SK-N-SH (cell line): ENCODE results near the gene RMND1. TPM values are rescaled to one million over a fixed set of nuclear protein-coding genes. Genes with fewer than 3 reads are reported as not detected.

ENCODE experiments used
- CTCF ChIA-PET: fragments of 300-600, 350-600 bp; formaldehyde crosslinking; extraction: SDS; loops from one replicate; lab custom pipeline; 2021; lab: Yijun Ruan, JAX
- POLR2A ChIA-PET: fragments of 350-600 bp; sonication (Branson Sonifier 250); formaldehyde crosslinking; extraction: SDS; loops from one replicate; lab custom pipeline; 2020; ENCODE audit warnings: antibody characterized with exemption, inconsistent platforms; lab: Yijun Ruan, JAX
- DNase-seq: peaks from one replicate; pipeline ENCODE4 v3.0.0; 2012
- H2AFZ ChIP-seq: fragments of 200-600 bp; sonication (generic); 2 replicates; pipeline ENCODE4 v1.8.1; 2016; ENCODE audit warnings: antibody characterized with exemption, mild to moderate bottlenecking, low read depth
- H3F3A ChIP-seq: fragments of 200-600 bp; sonication (generic); replicated peaks from 2 replicates; pipeline ENCODE3; 2016; ENCODE audit warnings: antibody characterized with exemption, mild to moderate bottlenecking; ENCODE audit not compliant: insufficient read depth
- H3K27ac ChIP-seq, 2 experiments: fragments of 200-500 bp in 1 of 2; fragments of 200-600 bp in 1 of 2; sonication (Bioruptor generic) in 1 of 2; sonication (generic), shearing (Covaris generic) in 1 of 2; 2 replicates each; pipeline versions ENCODE4 v1.5.1 to v1.6.1; 2014 to 2016; ENCODE audit warnings: low read depth in 2 of 2, inconsistent platforms in 1 of 2, low read length in 1 of 2, mild to moderate bottlenecking in 1 of 2, mixed read lengths in 1 of 2
- H3K27me3 ChIP-seq: fragments of 200-600 bp; sonication (generic), shearing (Covaris generic); 2 replicates; pipeline ENCODE4 v1.6.1; 2016; ENCODE audit warnings: mixed run types; ENCODE audit not compliant: insufficient read depth
- H3K36me3 ChIP-seq, 2 experiments: fragments of 200-500 bp in 1 of 2; fragments of 200-600 bp in 1 of 2; sonication (Bioruptor generic) in 1 of 2; sonication (generic) in 1 of 2; replicated peaks in 1 of 2; 2 replicates each; pipeline versions ENCODE3 to v1.5.1; 2014 to 2016; ENCODE audit warnings: low read length in 1 of 2, mild to moderate bottlenecking in 1 of 2; ENCODE audit not compliant: insufficient read depth in 2 of 2, control insufficient read depth in 1 of 2
- H3K4me1 ChIP-seq, 2 experiments: fragments of 200-500 bp in 1 of 2; fragments of 200-600 bp in 1 of 2; sonication (Bioruptor generic) in 1 of 2; sonication (generic), shearing (Covaris generic) in 1 of 2; 2 replicates each; pipeline versions ENCODE4 v1.5.1 to v1.6.1; 2014 to 2016; ENCODE audit warnings: low read depth in 1 of 2, low read length in 1 of 2, mixed run types in 1 of 2; ENCODE audit not compliant: insufficient read depth in 2 of 2, control insufficient read depth in 1 of 2
- H3K4me2 ChIP-seq: fragments of 200-600 bp; sonication (generic), shearing (Covaris generic); 2 replicates; pipeline ENCODE4 v1.6.1; 2017; ENCODE audit warnings: mixed run types
- H3K4me3 ChIP-seq, 2 experiments: fragments of 200-500 bp in 1 of 2; fragments of 200-600 bp in 1 of 2; sonication (Bioruptor generic) in 1 of 2; sonication (generic), shearing (Covaris generic) in 1 of 2; 2 replicates each; pipeline versions ENCODE4 v1.5.1 to v1.8.1; 2014 to 2016; ENCODE audit warnings: low read depth in 2 of 2, inconsistent platforms in 1 of 2, low read length in 1 of 2, mild to moderate bottlenecking in 1 of 2, mixed read lengths in 1 of 2, moderate library complexity in 1 of 2
- H3K79me2 ChIP-seq: fragments of 200-600 bp; sonication (generic); 2 replicates; pipeline ENCODE4 v1.8.1; 2017; ENCODE audit warnings: mild to moderate bottlenecking; ENCODE audit not compliant: insufficient read depth
- H3K9ac ChIP-seq: fragments of 200-600 bp; sonication (generic); 2 replicates; pipeline ENCODE4 v1.6.1; 2017; ENCODE audit warnings: mixed run types
- H3K9me2 ChIP-seq: fragments of 200-600 bp; sonication (generic); 2 replicates; pipeline ENCODE4 v1.6.1; 2017; ENCODE audit warnings: mixed run types
- H3K9me3 ChIP-seq: fragments of 200-600 bp; sonication (generic); 2 replicates; pipeline ENCODE4 v1.6.1; 2017; ENCODE audit warnings: mixed run types, mild to moderate bottlenecking, moderate library complexity
- H4K20me1 ChIP-seq: fragments of 200-600 bp; sonication (generic); 2 replicates; pipeline ENCODE4 v1.6.1; 2017; ENCODE audit warnings: mild to moderate bottlenecking, mixed run types; ENCODE audit not compliant: insufficient read depth
- CHD2 ChIP-seq: fragments of 150-350 bp; IDR thresholded peaks from 2 replicates; pipeline ENCODE4 v1.6.1; 2018; ENCODE audit warnings: low read length; ENCODE audit not compliant: partially characterized antibody
- CTCF ChIP-seq: fragments of 200-600 bp; sonication (generic); IDR thresholded peaks from 2 replicates; pipeline ENCODE4 v1.6.1; 2017; ENCODE audit warnings: antibody characterized with exemption, mild to moderate bottlenecking, moderate library complexity
- FOSL2 ChIP-seq: IDR thresholded peaks from 2 replicates; pipeline ENCODE4 v1.4.0; 2012; ENCODE audit warnings: low read depth, mild to moderate bottlenecking, moderate library complexity, borderline replicate concordance
- FOXM1 ChIP-seq: IDR thresholded peaks from 2 replicates; pipeline ENCODE4 v1.4.0; 2012; ENCODE audit warnings: low read depth, mild to moderate bottlenecking
- GABPA ChIP-seq: IDR thresholded peaks from 2 replicates; pipeline ENCODE4 v1.4.0; 2012; ENCODE audit warnings: low read depth, mild to moderate bottlenecking
- GATA2 ChIP-seq: sonication (generic); formaldehyde crosslinking; IDR thresholded peaks from 2 replicates; pipeline ENCODE4 v1.5.0; 2020; ENCODE audit warnings: mild to moderate bottlenecking, missing genetic modification reagents
- IRF3 ChIP-seq: fragments of 150-350 bp; IDR thresholded peaks from 2 replicates; pipeline ENCODE4 v1.6.1; 2016; ENCODE audit warnings: mild to moderate bottlenecking, low read depth, low read length
- MEF2A ChIP-seq: IDR thresholded peaks from 2 replicates; pipeline ENCODE4 v1.4.0; 2012; ENCODE audit warnings: low read depth, borderline replicate concordance
- NFIC ChIP-seq: IDR thresholded peaks from 2 replicates; pipeline ENCODE4 v1.4.0; 2012; ENCODE audit warnings: borderline replicate concordance
- POLR2AphosphoS5 ChIP-seq: IDR thresholded peaks from 2 replicates; pipeline ENCODE4 v1.6.1; 2012; ENCODE audit warnings: low read depth, low read length
- RAD21 ChIP-seq: IDR thresholded peaks from 2 replicates; pipeline ENCODE4 v1.6.1; 2012; ENCODE audit warnings: mild to moderate bottlenecking, low read length
- REST ChIP-seq: IDR thresholded peaks from 2 replicates; pipeline ENCODE4 v1.6.1; 2012; ENCODE audit warnings: mild to moderate bottlenecking, low read depth, low read length, moderate library complexity
- SIN3A ChIP-seq: IDR thresholded peaks from 2 replicates; pipeline ENCODE4 v1.6.1; 2012; ENCODE audit warnings: low read depth, mild to moderate bottlenecking, low read length, moderate library complexity, borderline replicate concordance
- SMC3 ChIP-seq: IDR thresholded peaks from 2 replicates; pipeline ENCODE4 v1.6.1; 2012; ENCODE audit warnings: low read depth, low read length, improper control_type of control experiment
- TAF1 ChIP-seq: IDR thresholded peaks from 2 replicates; pipeline ENCODE4 v1.6.1; 2012; ENCODE audit warnings: low read depth, mild to moderate bottlenecking, low read length, moderate library complexity, borderline replicate concordance
- TCF12 ChIP-seq: IDR thresholded peaks from 2 replicates; pipeline ENCODE4 v1.4.0; 2012
- YY1 ChIP-seq: IDR thresholded peaks from 2 replicates; pipeline ENCODE4 v1.4.0; 2012; ENCODE audit warnings: low read depth, mild to moderate bottlenecking
- ZBTB33 ChIP-seq: IDR thresholded peaks from 2 replicates; pipeline ENCODE4 v1.4.0; 2012; ENCODE audit warnings: low read depth, borderline replicate concordance
- polyA plus RNA-seq, 3 experiments: library from polyadenylated mRNA; depleted of rRNA; stranded (reverse); fragments of >200 nt; gene quantifications; 2 replicates each; pipeline ENCODE4 v1.2.3, GENCODE V29; 2012

RMND1 gene
- polyA plus RNA-seq, 1 of the 3 experiments (the other 2 are of a cell fraction): 14.8 TPM

- H3K27me3 ChIP-seq: no peaks in the 10 kb centered on the region
- H3K4me2 ChIP-seq: no peak overlapping the region
- H4K20me1 ChIP-seq: no peaks in the 10 kb centered on the region
- no peak for DNase-seq
- ChIA-PET POLR2A (no interaction called here), CTCF (no interaction called here)
- H3K4me1 ChIP-seq: no peaks in the 10 kb centered on the region
- no peaks in the 10 kb centered on the region for H3K9me2 ChIP-seq
- no peak overlapping the region for H3K27ac ChIP-seq
- no peaks in the 10 kb centered on the region for H3K9me3 ChIP-seq
- no peak overlapping the region for H2AFZ ChIP-seq
- no peak overlapping the region for H3K4me3 ChIP-seq
- TF ChIP-seq CTCF (no peak), CHD2 (no peak), SMC3 (no peak), TAF1 (no peak), IRF3 (no peak), TCF12 (no peak), POLR2AphosphoS5 (no peak), SIN3A (no peak), YY1 (no peak), RAD21 (no peak), GATA2 (CRISPR knock-in tag) (no peak), NFIC (no peak), GABPA (no peak), MEF2A (no peak), FOSL2 (no peak), ZBTB33 (no peak), FOXM1 (no peak), REST (no peak)
- no peak overlapping the region for H3K9ac ChIP-seq
- no peaks in the 10 kb centered on the region for H3K36me3 ChIP-seq
- no peaks in the 10 kb centered on the region for H3K79me2 ChIP-seq
- no peaks in the 10 kb centered on the region for H3F3A ChIP-seq
These were observed 32.1 kb upstream of the RMND1 start for GRCh38 chr6:151483994-151484393.
